Mucosa of descending colon (tissue), 3 donors: Measurements from ENCODE around the gene IMPDH2. TPM values are rescaled to one million over a fixed set of nuclear protein-coding genes. Genes with fewer than 3 reads are reported as not detected.

Experiments
- ATAC-seq: fragments of 200-7000 bp; cut with Tn5 transposase; one replicate; pipeline ENCODE4 v1.9.1; 2020; ENCODE audit warnings: mild to moderate bottlenecking, moderate library complexity
- DNase-seq, 3 donors: peaks; one replicate each; pipeline ENCODE4 v3.0.0-alpha.2; 2020
- H3K36me3 ChIP-seq: fragments of 200-600 bp; one replicate; pipeline ENCODE4 v1.8.0; 2021; ENCODE audit warnings: low read depth, mild to moderate bottlenecking
- H3K4me1 ChIP-seq: fragments of 200-600 bp; one replicate; pipeline ENCODE4 v1.8.0; 2021; ENCODE audit warnings: low read depth, mild to moderate bottlenecking
- H3K4me3 ChIP-seq: fragments of 200-600 bp; one replicate; pipeline ENCODE4 v1.8.0; 2021; ENCODE audit warnings: mild to moderate bottlenecking
- H3K9me3 ChIP-seq: fragments of 200-600 bp; one replicate; pipeline ENCODE4 v1.8.0; 2021; ENCODE audit warnings: mild to moderate bottlenecking
- intact Hi-C, 2 donors: fragments of 100-400 bp; cut with DNase I in 1 of 2; cut with micrococcal nuclease in 1 of 2; formaldehyde crosslinking; loops; one replicate each; pipeline versions ENCODE4 v1.11.0 to v1.11.1; 2022; cut with DNase I, micrococcal nuclease
- total RNA-seq, 3 donors: library from RNA; stranded (reverse); fragmentation: NEBNext Ultra II Directional in 2 of 3; extraction: Animal tissue kit (Norgen Biotek cat#: 25700) in 2 of 3; gene quantifications; one replicate each; pipeline versions ENCODE4 v1.2.1 to v1.2.4, GENCODE V29; 2021 to 2023
- TF ChIP-seq, protein P1 (sequence below): fragments of 200-600 bp; IDR thresholded peaks from one replicate; pipeline ENCODE4 v1.8.0; 2022; ENCODE audit warnings: antibody characterized with exemption, mild to moderate bottlenecking
- donor health status: DM: no; HTN: no; CAD: no; lungs with moderate emphysema.
- donor health status: DM: no; HTN: no; CAD: no.
- donor health status: DM: no; HTN: yes; CAD: no.

IMPDH2 gene
- total RNA-seq, 3 donors from 2014 or later: 113 to 146 (median 114) TPM

DNA sequence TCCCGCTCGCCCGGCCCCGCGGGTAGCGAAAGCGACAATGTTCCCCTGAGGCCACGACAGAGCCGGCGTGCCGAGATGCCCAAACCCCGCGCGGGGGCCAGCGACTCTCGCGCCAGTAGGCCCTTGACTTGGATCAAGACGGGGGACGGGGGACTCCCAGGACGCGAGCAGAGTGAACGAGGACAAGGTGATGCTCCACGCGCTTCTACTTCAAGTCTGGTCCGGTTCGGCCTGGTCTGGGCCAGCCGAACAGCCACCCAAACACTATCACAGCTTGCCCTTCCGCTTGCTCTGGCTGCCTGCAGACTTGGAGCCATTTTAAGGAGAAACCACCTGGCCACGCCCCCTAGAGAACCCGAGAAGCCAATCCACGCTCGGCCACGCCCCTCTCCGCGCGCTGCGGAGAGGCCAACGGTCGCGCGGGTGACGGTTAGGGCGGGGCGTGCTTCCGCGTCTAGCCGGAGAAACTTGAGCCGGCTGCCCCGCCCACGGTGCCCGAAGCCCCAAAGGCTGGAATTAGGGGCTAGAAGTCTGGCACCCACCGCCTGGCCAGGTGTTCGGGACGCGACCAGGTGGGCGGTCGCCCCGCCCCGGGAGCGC, 7.9 kb downstream of the IMPDH2 start:
- Histone ChIP-seq H3K36me3 (peaks cover 8% of the 10 kb centered on the region), H3K4me1 (peaks cover 40% of the 10 kb centered on the region), H3K9me3 (no peaks in the 10 kb centered on the region), H3K4me3 (peak overlapping the region; percentile 63)
- intact Hi-C loops: no loop called here
- TF ChIP-seq, protein P1, sequence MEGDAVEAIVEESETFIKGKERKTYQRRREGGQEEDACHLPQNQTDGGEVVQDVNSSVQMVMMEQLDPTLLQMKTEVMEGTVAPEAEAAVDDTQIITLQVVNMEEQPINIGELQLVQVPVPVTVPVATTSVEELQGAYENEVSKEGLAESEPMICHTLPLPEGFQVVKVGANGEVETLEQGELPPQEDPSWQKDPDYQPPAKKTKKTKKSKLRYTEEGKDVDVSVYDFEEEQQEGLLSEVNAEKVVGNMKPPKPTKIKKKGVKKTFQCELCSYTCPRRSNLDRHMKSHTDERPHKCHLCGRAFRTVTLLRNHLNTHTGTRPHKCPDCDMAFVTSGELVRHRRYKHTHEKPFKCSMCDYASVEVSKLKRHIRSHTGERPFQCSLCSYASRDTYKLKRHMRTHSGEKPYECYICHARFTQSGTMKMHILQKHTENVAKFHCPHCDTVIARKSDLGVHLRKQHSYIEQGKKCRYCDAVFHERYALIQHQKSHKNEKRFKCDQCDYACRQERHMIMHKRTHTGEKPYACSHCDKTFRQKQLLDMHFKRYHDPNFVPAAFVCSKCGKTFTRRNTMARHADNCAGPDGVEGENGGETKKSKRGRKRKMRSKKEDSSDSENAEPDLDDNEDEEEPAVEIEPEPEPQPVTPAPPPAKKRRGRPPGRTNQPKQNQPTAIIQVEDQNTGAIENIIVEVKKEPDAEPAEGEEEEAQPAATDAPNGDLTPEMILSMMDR: no peak
- peak; percentile 81 for ATAC-seq
- peak; percentile 100 for DNase-seq

DNA sequence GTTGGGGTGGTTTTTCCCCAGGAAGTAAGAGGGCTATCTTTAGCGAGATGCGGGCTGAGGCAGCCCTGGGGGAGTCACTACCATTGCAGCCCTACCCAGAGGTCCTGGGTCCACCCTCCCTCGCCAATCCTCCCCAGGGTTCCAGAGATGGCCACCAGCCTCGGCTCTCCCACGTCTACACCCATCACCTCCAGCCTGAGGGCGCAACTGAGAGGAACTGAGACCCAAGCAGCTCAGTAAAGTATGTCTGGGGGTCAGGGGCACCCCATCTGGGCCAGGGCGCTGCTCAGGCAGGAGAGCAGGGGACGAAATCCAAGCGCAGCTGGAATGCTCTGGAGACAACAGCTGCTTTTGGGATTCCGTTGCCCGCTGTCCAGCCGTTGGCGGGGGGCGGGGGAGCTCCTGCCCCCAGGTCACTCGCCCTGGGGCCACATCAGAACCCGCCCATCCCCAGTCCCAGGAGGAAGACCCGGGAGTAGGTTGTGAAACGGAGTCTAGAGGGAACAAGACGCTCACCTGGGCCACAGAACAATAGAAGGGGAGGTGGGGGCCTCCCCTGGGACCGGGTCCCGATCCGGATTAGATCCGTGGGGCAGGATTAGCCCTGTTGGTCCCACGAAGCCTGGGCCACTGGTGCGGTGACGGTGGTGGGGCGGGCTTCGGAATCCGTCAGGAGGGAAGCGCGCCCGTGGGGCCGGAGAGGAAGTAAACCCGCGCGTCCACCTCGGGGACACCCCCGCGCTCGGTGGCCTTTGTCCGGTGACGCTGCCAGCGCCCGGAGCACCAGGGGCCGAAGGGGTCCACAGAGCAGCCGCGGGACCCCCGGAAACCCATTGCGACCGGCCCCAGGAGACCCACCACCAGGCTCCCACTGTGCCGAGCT, 8.6 kb downstream of the IMPDH2 start:
- Histone ChIP-seq H3K9me3 (no peaks in the 10 kb centered on the region), H3K4me3 (peak overlapping the region; percentile 63), H3K36me3 (peaks cover 8% of the 10 kb centered on the region), H3K4me1 (peaks cover 40% of the 10 kb centered on the region)
- ATAC-seq: peak; percentile 34
- intact Hi-C loops: no loop called here
- peak; percentile 68 to 88 (median 82) for DNase-seq
- TF ChIP-seq, protein P1: no peak

DNA sequence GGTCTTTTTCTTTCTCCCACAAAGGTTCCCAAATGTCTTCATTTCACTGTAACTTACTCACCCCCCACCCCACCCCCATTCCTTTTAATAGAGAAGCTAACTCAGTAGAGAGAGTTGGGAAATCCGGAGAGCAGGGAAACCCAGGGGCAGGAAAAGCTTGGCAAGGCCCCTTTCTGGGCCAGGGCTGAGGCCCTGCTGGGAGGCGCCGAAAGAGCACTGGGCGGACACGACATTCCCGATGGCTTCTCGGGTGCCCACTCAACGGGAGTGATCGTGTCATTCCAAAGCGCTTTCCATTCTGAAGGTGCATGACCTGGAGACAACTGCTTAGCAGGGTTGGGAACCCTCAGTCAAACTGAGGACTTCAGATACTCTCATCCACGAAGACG, 9.3 kb downstream of the IMPDH2 start:
- Histone ChIP-seq H3K4me3 (no peak overlapping the region), H3K36me3 (peaks cover 10% of the 10 kb centered on the region), H3K4me1 (peaks cover 40% of the 10 kb centered on the region), H3K9me3 (no peaks in the 10 kb centered on the region)
- TF ChIP-seq, protein P1: no peak
- ATAC-seq (no peak), DNase-seq (peak in 1 of 3 donors; percentile 46)
- intact Hi-C loops: no loop called here

DNA sequence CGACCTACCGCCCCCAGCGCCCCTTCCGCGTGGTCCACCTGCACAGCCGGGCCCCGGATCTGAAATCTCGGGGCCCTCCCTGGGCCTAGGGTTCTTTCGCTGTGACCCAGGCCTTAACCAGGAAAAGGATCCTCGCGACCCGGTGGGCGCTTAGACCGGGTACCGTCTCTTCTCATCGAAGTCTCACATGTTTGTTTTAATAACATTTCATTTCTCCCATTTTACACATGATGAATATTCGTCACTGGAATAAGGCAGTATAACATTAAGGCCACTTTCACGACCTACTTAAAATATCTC, 10.5 kb downstream of the IMPDH2 start:
- intact Hi-C loops: no loop called here
- H3K4me1 ChIP-seq: peaks cover 35% of the 10 kb centered on the region
- ATAC-seq (no peak), DNase-seq (no peak)
- TF ChIP-seq, protein P1: no peak
- H3K4me3 ChIP-seq: peak overlapping the region; percentile 60
- peaks cover 4% of the 10 kb centered on the region for H3K36me3 ChIP-seq
- no peaks in the 10 kb centered on the region for H3K9me3 ChIP-seq

DNA sequence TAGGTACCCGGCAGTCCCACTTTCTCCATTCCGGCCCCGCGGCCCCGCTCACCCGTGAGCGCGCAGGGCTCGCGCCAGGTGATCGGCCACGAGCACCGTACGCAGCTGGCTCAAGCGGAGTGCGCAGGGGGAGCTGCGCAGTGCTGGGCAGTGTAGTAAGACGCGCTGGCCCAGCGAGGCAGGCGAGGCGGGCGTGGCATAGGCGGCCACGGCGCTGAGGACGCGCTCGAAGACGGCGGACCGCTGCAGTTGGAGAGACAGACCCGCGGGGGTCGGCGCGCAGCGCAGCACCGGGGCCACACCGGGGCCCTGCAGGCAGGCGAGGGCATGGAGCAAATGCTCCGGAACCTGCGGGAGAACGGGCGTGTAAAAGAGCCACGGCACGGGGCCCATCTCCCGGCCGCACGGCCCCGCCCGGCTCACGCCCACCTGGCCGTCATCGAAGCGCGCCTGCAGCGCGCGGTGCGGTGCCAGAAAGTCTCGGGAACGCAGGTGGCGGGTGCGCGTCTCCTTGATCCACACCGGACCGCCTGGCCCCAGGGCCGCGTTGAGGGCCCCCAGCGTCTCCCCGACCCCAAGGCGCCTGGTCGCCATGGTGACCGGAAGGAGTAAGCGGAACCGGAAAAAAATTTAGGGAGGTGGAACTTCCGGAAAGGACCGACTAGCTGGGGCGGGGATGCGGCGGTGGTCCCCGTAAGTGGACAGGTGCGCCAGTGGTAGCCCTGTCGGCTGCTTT, 11.1 kb downstream of the IMPDH2 start, which contains the start of gene DALRD3:
Gene DALRD3 (minus strand): TSS at position 610 of the 736 bp plus-strand sequence. CDS start 16 bp downstream, at position 594.
- Histone ChIP-seq H3K4me1 (peaks cover 31% of the 10 kb centered on the region), H3K4me3 (peak within 1 kb of the TSS; percentile 60), H3K9me3 (no peaks in the 10 kb centered on the region), H3K36me3 (peaks cover 4% of the 10 kb centered on the region)
- TF ChIP-seq, protein P1: no peak
- intact Hi-C loops: no loop called here
- DNase-seq: peak; percentile 82 to 87 (median 84)
- ATAC-seq: peak; percentile 22
